Stimulated activated CD4-positive, alpha-beta T cell treated with anti-CD3 and anti-CD28 coated beads, Interleukin-4, amount 100 ng/mL, for 1 hour (primary cell): ENCODE data around the gene GPRASP3.
A peak's percentile ranks its signal among the peaks of the same experiment; 100 is the strongest.
"Not testable (repeated sequence)": the region's sequence is repeated elsewhere in the genome, so short reads cannot be mapped to it uniquely, and the experiment has no call there.

ENCODE experiments used
- DNase-seq: peaks from one replicate; pipeline ENCODE4 v3.0.0-alpha.2; 2020

GPRASP3 gene, protein sequence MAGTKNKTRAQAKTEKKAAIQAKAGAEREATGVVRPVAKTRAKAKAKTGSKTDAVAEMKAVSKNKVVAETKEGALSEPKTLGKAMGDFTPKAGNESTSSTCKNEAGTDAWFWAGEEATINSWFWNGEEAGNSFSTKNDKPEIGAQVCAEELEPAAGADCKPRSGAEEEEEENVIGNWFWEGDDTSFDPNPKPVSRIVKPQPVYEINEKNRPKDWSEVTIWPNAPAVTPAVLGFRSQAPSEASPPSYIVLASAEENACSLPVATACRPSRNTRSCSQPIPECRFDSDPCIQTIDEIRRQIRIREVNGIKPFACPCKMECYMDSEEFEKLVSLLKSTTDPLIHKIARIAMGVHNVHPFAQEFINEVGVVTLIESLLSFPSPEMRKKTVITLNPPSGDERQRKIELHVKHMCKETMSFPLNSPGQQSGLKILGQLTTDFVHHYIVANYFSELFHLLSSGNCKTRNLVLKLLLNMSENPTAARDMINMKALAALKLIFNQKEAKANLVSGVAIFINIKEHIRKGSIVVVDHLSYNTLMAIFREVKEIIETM

GRCh38 chrX:102720237-102721168 is at the start of gene GPRASP3:
TSS of gene GPRASP3 (plus strand) at chrX:102720743. CDS start at chrX:102748996, 28,253 bp downstream.
- DNase-seq, result peak; percentile 74

DNA sequence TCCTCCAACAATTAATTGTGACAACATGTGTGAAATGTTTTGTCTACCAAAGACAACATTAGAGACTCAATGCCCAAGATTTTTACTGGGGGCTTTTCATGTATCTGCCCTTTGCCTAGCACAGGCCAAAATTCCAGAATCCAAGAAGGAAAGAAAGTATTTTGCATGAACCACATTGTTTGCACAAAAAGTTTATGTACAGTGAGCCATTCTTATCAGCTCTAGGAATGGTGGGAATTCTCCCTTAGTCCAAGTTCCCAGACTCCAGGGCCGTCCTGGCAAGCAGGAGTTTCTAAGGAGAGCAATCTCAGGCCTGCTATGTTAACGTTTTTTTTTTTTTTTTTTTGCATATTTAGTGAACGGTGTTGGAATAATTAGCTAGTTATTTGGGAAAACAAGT is 47.7 kb upstream of the GPRASP3 start:
- DNase-seq, result no peak

- not testable (repeated sequence) for DNase-seq
These were observed 43.1 kb upstream of the GPRASP3 start for GRCh38 chrX:102677479-102677878.

DNA sequence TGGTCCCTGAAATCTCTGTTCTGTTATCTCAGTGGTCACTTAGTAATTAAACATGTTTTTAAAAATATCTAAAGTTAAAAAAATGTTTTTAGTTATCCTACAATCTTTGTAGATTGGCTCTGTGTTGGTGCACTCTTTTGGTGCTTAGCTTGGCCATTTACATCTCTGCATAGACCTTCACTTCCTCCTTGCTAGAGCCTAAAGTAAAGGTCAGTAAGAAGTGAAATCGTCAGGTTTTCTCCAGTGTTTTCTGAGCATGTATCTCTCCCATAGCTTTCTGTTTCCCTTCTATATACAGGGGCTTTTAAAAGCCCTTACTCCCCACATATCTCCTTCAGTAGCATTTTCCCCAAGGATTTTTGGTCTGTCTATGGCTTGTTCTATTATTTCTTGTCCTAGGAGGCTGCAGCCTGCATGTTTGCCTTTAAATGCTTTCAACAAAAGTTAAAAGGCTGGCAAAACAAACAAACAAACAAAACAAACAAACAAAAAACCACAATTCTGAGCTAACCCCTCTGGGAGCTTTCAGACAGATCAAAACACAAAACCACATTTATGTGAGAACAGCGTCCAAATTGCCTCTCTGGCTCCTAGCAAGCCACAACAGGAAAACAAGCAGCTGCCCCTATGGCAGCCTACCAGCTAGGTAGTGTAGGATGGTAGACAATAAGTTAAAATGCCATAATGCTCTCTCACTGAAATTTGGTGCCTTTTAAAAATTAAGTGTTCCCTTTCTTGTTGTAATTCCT is 35.6 kb upstream of the GPRASP3 start:
- no peak for DNase-seq

GRCh38 chrX:102694749-102695148 is 25.8 kb upstream of the GPRASP3 start:
- DNase-seq, result no peak

GRCh38 chrX:102696306-102696705 is 24.2 kb upstream of the GPRASP3 start:
- DNase-seq, result no peak

GRCh38 chrX:102697494-102697893 is 23.0 kb upstream of the GPRASP3 start:
- no peak for DNase-seq

- no peak for DNase-seq
These were observed 11.6 kb upstream of the GPRASP3 start for GRCh38 chrX:102708900-102709299.

- DNase-seq, result no peak
These were observed 8.7 kb upstream of the GPRASP3 start for GRCh38 chrX:102711872-102712215.

GRCh38 chrX:102712216-102712966 is 8.2 kb upstream of the GPRASP3 start, which contains the start of gene GPRASP2:
TSS of gene GPRASP2 (plus strand) at chrX:102712448. CDS start at chrX:102714870, 2,422 bp downstream.
- peak; percentile 14 for DNase-seq

DNA sequence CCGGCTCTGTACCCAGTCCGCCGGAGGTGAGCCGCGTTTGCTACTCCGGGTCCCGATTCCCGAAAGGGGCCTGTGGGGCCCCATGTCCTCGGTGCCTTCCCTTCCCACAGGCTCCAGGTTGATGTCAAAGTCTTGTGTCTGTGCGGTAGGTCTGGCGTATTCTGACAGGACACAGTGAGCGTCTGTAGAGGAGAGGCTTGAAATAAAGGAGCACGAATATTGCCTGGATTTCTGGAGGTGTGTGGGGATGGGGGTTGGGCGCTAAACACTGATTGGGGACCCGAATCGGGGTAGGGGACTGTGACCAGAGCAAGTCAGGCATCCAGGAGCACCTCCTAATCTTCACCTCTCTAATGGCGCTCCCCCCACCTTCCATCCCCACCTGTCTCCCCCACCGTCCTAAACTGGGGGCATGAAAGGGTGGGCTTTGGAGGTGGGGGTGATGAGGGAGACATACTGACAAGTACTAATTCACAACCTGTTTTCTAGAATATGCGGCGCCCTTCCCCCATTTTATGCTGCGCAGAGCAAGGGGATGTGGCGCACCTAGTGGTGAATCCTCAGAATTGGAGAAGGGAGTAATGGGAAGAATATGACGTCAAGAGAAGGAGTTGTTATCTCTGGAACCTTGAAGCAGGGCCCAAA is 7.4 kb upstream of the GPRASP3 start:
- no peak for DNase-seq

- no peak for DNase-seq
These were observed 5.5 kb upstream of the GPRASP3 start for GRCh38 chrX:102714994-102715393.

DNA sequence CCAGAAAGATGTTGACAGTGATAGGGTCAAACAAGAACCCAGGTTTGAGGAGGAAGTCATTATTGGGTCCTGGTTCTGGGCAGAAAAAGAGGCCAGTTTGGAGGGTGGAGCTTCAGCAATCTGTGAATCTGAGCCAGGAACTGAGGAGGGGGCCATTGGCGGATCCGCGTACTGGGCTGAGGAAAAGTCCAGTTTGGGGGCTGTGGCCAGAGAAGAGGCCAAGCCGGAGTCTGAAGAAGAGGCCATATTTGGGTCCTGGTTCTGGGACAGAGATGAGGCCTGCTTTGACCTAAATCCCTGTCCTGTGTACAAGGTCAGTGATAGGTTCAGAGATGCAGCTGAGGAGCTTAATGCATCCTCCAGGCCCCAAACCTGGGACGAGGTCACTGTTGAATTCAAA is 4.6 kb upstream of the GPRASP3 start:
- DNase-seq, result no peak

DNA sequence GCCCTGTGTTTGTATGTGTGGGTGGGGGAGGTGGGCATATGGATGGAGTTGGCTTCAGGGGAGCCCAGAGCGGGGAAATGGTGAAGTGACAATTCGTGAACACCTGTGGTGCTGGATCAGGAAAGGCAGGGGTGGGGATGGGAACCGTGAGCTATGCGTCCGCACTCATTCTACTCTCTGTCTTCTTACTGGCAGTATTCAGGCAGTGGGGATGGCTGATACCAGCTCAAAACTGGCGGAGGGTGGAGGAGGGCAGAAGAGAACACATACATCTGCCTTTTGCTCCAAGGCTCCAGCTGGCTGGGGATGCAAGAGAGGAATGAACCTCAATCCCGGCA is 595 bp downstream of the GPRASP3 start:
- DNase-seq, result not testable (repeated sequence)

DNA sequence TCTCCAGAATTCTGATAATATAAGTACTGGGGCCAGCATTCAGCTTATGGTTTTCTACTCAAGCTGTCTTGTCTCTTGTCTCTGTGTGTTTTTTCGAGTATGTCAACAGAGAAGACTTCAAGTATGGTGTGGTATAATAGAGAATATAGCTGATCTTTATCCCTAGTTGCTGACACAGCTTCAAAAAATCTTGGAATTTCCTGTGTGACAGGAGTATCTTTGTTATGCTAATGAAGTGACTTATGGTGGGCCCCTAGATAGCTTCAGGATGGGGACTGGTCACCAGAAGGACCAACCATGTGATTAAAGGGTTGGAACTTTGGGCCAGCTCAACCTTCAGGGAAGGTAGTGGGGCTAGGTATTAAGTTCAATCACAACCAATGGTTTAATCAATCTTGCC is 2.9 kb downstream of the GPRASP3 start:
- DNase-seq, result no peak

- DNase-seq, result no peak
These were observed 7.2 kb downstream of the GPRASP3 start for GRCh38 chrX:102727761-102728160.

DNA sequence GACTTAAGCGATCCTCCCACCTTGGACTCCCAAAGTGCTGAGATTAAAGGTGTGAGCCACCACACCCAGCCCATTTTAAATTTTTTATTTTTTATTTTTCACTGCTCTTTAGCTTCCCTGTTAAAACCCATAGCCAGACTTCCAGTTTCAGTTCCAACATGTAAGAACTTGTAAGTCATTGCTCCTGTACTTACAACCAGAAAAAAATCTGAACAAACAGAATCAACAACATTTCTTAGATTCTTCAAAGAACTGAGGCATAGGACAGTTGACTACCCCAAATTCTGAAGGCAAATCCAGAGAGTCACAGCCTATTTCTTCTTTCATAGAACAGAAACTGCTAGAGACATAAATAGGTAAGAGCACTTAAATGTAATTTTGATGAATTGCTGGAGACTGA is 8.1 kb downstream of the GPRASP3 start:
- DNase-seq, result no peak

DNA sequence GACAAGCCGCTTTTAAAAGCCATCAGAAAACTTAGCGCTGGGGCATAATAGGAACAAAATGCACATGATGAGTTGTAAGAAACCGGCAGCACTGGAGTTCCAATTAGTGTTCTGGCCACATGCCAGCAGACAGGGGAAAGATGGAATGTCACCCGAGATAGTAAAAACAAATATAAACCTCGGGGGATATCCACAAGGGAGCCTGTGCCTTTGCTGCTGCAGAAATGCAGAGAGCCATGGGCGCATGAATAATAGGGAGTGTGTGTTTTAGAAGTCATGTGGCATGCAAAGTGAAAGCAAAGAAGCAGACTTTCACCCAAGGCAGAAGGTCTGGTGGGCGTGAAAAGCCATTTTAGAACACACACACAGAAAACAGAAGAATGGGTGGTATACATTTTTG is 19.1 kb downstream of the GPRASP3 start:
- no peak for DNase-seq

DNA sequence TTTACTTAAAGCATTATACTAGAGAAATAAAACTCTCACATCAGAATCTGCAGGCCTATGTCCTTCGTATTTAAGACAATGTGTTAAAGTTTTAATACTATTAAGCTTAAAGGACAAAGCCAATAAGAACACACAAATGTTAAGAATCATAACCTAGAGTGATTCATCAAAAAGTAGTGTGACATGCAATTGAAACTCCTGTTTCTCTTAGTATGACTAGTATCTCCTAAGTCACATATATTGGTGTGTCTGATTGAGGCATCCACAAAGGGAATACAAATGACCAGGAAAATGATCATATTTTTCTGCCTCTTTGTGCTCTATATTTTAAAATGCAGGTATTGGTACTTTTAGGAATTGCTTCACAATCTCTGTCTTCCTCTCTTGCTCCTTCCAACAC is 23.8 kb downstream of the GPRASP3 start:
- DNase-seq, result no peak

DNA sequence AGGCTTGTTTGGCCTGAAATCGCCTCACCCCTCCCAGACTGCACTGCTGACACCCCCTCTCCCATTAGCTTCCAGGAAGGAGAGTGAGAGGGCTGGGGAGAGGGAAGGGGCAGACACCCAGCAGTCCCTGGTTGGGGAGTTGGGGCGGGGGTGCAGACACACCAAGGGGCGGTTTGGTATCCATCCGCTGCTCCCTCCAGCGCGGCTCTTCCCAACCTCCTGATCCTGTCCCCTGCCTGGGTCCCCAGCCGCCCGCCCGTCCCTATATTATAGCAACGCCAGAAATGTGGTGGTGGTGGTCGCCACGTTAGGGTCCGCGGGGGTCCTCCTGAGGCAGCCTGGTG is 24.9 kb downstream of the GPRASP3 start:
- no peak for DNase-seq

DNA sequence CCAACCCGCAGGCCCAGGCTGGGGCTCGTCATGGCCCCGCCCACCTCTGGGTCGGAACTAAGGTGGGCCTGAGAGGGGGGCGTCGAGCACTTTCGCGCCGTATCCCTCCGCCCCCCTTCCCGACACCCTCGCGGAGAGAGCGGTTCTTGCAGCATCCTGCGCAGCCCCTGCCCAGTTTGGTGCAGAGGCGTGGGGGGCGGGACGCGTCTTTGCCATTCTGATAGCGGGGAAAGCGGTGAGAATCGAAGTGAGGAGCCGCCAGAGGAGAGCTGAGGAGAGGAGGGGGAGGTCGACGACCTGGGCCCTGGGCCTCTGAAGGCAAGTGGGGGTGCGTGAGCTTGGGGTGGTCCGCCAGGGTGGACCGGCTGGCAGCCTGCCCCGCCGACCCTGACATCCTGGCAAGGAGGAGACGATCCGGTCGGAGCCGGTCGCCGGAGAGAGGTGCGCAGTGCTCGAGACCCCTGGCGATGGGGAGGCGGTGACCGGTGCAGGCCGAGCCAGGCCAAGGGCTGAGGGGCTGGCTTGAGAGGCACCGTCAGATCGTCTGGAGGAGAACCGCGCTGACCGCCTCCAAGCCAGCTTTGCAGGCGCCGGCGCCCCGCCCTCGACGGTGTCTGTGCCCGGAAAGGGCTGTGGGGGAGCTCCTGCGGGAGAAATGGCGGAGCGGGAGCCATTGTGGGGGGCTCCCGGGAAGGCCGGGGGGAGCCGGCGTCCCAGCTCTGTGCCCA is 25.5 kb downstream of the GPRASP3 start:
- DNase-seq, result peak; percentile 13
